Adrenal gland (tissue), 12 donors: ENCODE measurements around the gene ITFG2. TPM values are rescaled to one million over a fixed set of nuclear protein-coding genes. Genes with fewer than 3 reads are reported as not detected.

Experiments used
- DNase-seq, 7 donors: peaks; one replicate each; pipeline ENCODE4 v3.0.0-alpha.2; 2019 to 2020
- H3K27ac ChIP-seq, 5 donors: fragments of 200-600 bp; sonication (generic) in 4 of 5; 1 replicate in 3 of 5; 2 replicates in 2 of 5; pipeline versions ENCODE4 v1.5.1 to v1.8.0; 2016 to 2020; ENCODE audit warnings: mild to moderate bottlenecking in 1 of 5
- H3K27me3 ChIP-seq: fragments of 200-600 bp; 2 replicates; pipeline ENCODE4 v1.8.0; 2021
- H3K36me3 ChIP-seq, 2 donors: fragments of 200-600 bp; replicated peaks in 1 of 2; 1 replicate in 1 of 2; 2 replicates in 1 of 2; pipeline versions ENCODE4 v1.5.1 to v1.8.0; 2018 to 2022
- H3K4me1 ChIP-seq, 2 donors: fragments of 200-600 bp; replicated peaks in 1 of 2; 1 replicate in 1 of 2; 2 replicates in 1 of 2; pipeline versions ENCODE4 v1.5.1 to v1.8.0; 2018 to 2021
- H3K4me3 ChIP-seq, 4 donors: fragments of 200-600 bp; sonication (generic) in 3 of 4; one replicate each; pipeline ENCODE4 v1.5.1; 2016 to 2018
- H3K9me3 ChIP-seq, 3 donors: fragments of 200-600 bp; sonication (generic) in 1 of 3; replicated peaks in 1 of 3; 1 replicate in 2 of 3; 2 replicates in 1 of 3; pipeline versions ENCODE4 v1.5.1 to v1.8.0; 2016 to 2021
- POLR2A ChIP-seq, 2 donors: fragments of 450-650 bp; IDR thresholded peaks; one replicate each; pipeline ENCODE4 v1.6.1; 2017; ENCODE audit warnings: antibody characterized with exemption in 2 of 2, mild to moderate bottlenecking in 2 of 2, moderate library complexity in 1 of 2
- WGBS, 4 donors: extraction: QIAGEN DNeasy Blood & Tissue Kit in 2 of 4; methylation state at CpG; one replicate each; pipeline versions ENCODE4 v1.1.5 to v1.1.7; 2013 to 2017; 5-methylcytosine and 5-hydroxymethylcytosine counted together
- intact Hi-C, 2 donors: fragments of 100-400 bp; cut with DNase I; formaldehyde crosslinking; loops; one replicate each; pipeline versions ENCODE4 v1.14.1 to v1.15.0; 2022 to 2023
- polyA plus RNA-seq, 3 donors: library from polyadenylated mRNA; stranded (reverse); fragments of 200-250 nt in 2 of 3; fragments of 350-450 nt in 1 of 3; fragmentation: Illumina TruSeq in 1 of 3; extraction: RNeasy Lipid Tissue Mini Kit (QIAGEN cat#74804) in 1 of 3; gene quantifications; one replicate each; pipeline ENCODE4 v1.2.3, GENCODE V29; 2013 to 2014
- total RNA-seq, 9 donors: library from RNA; depleted of rRNA in 4 of 9; stranded (reverse); fragments of >200 nt in 4 of 9; fragments of 120-200 nt in 1 of 9; fragmentation: NEBNext Ultra II Directional in 1 of 9; extraction: Animal tissue kit (Norgen Biotek cat#: 25700) in 1 of 9; gene quantifications; one replicate each; pipeline versions ENCODE4 v1.1.0 to v1.2.4, GENCODE V29; 2013 to 2023
- TF ChIP-seq, protein P1 (sequence below), 6 experiments: fragments of 450-650 bp in 4 of 6; fragments of 200-600 bp in 2 of 6; sonication (generic) in 1 of 6; IDR thresholded peaks; 1 replicate in 5 of 6; 2 replicates in 1 of 6; pipeline versions ENCODE4 v1.5.1 to v1.8.0; 2016 to 2021; ENCODE audit warnings: antibody characterized with exemption in 6 of 6, mild to moderate bottlenecking in 2 of 6, moderate library complexity in 1 of 6
- donor health status: healthy with polysubstance abuse.
- donor health status: Bipolar disorder and iron deficiency.
- donor health status: DM: yes; HTN: yes; CAD: no.
- donor health status: DM: no; HTN: no; CAD: no.
- donor health status: DM: no; HTN: no; CAD: no.
- donor health status: DM: yes; HTN: yes; CAD: no.

The ITFG2 gene
- total and polyA plus RNA-seq, 12 donors = 20.3 to 63.0 (median 32.7) TPM

DNA sequence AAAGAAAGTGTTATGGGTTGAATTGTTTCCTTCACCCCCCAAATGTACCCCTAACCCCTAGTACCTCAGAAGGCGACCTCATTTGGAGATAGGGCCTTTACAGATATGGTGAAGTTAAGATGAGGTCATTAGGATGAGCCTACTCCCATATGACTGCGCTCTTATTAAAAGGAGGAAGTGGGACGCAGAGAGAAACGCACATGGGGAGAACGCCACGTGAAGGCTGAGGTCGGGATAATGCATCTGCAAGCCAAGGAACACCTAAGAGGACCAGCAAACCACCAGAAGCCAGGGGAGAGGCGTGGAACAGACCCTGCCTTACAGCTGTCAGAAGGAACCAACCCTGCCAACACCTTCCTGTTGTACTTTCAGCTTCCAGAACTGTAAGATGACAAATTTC is 24.1 kb downstream of the ITFG2 start:
- Histone ChIP-seq H3K9me3 (no peaks in the 10 kb centered on the region), H3K27ac (no peak overlapping the region), H3K27me3 (no peaks in the 10 kb centered on the region), H3K4me1 (peaks cover 7 to 11% of the 10 kb centered on the region in 2 donors), H3K4me3 (no peak overlapping the region), H3K36me3 (no peaks in the 10 kb centered on the region)
- DNase-seq = no peak
- intact Hi-C loops = no loop called here
- WGBS, 4 donors = 70 to 96% (median 84%) methylated on average over 8 of the region's 8 CpGs
- TF ChIP-seq, protein P1, sequence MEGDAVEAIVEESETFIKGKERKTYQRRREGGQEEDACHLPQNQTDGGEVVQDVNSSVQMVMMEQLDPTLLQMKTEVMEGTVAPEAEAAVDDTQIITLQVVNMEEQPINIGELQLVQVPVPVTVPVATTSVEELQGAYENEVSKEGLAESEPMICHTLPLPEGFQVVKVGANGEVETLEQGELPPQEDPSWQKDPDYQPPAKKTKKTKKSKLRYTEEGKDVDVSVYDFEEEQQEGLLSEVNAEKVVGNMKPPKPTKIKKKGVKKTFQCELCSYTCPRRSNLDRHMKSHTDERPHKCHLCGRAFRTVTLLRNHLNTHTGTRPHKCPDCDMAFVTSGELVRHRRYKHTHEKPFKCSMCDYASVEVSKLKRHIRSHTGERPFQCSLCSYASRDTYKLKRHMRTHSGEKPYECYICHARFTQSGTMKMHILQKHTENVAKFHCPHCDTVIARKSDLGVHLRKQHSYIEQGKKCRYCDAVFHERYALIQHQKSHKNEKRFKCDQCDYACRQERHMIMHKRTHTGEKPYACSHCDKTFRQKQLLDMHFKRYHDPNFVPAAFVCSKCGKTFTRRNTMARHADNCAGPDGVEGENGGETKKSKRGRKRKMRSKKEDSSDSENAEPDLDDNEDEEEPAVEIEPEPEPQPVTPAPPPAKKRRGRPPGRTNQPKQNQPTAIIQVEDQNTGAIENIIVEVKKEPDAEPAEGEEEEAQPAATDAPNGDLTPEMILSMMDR (IDR thresholded peaks at IDR 0.05) = no peak
- no peak for TF ChIP-seq POLR2A (IDR thresholded peaks at IDR 0.05)

DNA sequence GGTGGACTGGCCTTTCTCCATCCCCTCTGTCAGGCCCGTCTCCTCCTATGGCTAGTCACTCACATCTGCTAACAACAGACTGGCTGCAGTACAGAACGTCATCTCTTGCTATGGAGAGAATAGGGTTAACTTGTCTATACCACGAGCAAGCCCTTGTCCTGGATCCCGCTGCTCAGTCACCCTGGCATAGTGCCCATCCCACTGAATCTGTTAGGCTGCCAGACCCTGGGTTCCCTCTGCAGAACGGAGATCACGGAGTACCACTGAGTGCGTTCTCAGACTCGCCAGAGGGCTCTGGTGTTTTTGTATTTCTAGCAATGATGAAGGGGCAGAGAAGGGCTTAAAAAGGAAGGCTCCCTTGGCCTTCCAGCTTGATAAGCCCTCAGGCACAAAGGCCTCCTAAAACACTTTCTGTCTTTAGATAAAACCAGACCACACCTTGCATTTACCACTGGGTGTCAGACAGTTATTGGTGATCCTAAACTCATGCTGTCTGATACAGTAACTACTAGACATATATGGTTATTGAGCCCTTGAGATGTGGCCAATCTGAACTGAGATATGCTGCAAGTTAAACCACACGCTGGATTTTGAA is 28.7 kb downstream of the ITFG2 start:
- H3K36me3 ChIP-seq = no peaks in the 10 kb centered on the region
- no peak overlapping the region for H3K4me3 ChIP-seq
- intact Hi-C loops = no loop called here
- no peaks in the 10 kb centered on the region for H3K4me1 ChIP-seq
- TF ChIP-seq POLR2A (IDR thresholded peaks at IDR 0.05) = no peak
- TF ChIP-seq, protein P1 (IDR thresholded peaks at IDR 0.05) = no peak
- H3K27ac ChIP-seq = no peak overlapping the region
- peak in 2 of 7 donors; percentile 10 to 60 for DNase-seq
- no peaks in the 10 kb centered on the region for H3K9me3 ChIP-seq
- 60 to 64% (median 64%) methylated on average over 3 to 9 of the region's 9 CpGs for WGBS, 4 donors
- no peaks in the 10 kb centered on the region for H3K27me3 ChIP-seq

DNA sequence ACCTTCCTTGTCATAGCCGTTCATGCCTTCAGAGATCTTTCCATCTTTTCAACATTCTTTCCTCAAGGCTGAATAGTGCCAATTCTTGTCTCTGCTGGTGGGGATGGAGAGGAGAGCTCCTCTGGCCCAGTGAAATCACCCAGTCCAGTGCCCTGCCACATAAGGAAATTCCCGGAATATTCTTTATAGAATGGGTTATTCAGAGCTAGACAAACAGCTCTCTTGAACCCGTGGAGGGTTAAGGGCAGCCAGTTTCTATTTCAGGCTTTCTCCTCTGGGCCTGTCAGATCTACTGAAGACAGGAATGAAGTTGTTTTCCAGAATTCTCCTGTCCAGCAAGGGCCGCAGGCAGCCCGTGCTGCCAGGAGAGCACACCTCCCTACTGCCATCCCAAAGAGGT is 30.5 kb downstream of the ITFG2 start:
- no peak for DNase-seq
- intact Hi-C loops = no loop called here
- H3K4me1 ChIP-seq = no peaks in the 10 kb centered on the region
- peak overlapping the region in 2 of 5 donors; percentile 49 to 74 for H3K27ac ChIP-seq
- H3K27me3 ChIP-seq = no peaks in the 10 kb centered on the region
- H3K36me3 ChIP-seq = no peaks in the 10 kb centered on the region
- WGBS, 4 donors = 68 to 74% (median 70%) methylated on average over 4 to 5 of the region's 5 CpGs
- H3K4me3 ChIP-seq = no peak overlapping the region
- TF ChIP-seq, protein P1 (IDR thresholded peaks at IDR 0.05) = no peak
- no peak for TF ChIP-seq POLR2A (IDR thresholded peaks at IDR 0.05)
- H3K9me3 ChIP-seq = no peaks in the 10 kb centered on the region

DNA sequence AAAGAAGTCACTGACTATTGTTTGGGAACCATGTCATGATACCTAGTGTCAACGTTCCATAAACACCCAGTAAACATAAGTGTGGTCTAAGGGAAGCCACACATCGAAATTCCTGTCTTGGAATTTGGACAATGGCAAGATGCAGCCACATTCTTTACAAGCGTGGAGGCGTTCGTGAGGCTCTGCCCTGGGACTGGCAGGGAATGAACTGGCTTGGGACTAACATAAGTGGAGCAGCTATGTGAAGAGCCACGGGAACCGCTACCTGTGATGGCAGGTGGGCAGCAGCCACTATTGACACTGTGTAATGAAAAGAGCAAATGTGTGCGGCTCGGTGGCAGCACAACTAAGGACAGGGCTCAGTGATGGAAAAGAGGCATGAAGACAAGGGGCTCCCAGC is 32.3 kb downstream of the ITFG2 start:
- no peak for TF ChIP-seq POLR2A (IDR thresholded peaks at IDR 0.05)
- TF ChIP-seq, protein P1 (IDR thresholded peaks at IDR 0.05) = no peak
- DNase-seq = no peak
- H3K27ac ChIP-seq = peak overlapping the region in 3 of 5 donors; percentile 21 to 79 (median 68)
- no peak overlapping the region for H3K4me3 ChIP-seq
- no peaks in the 10 kb centered on the region for H3K9me3 ChIP-seq
- 73 to 88% (median 83%) methylated on average over 8 to 9 of the region's 9 CpGs for WGBS, 4 donors
- H3K36me3 ChIP-seq = no peaks in the 10 kb centered on the region
- no peaks in the 10 kb centered on the region for H3K27me3 ChIP-seq
- intact Hi-C loops = no loop called here
- H3K4me1 ChIP-seq = no peaks in the 10 kb centered on the region
